Adipocyte (in vitro differentiated cells): ENCODE measurements around the gene BCAS3.

Experiments
- DNase-seq: peaks from one replicate; pipeline ENCODE4 v3.0.0-alpha.2; 2015; ENCODE audit warnings: low read depth
- H3K27me3 ChIP-seq: replicated peaks from 2 replicates; pipeline ENCODE4 v1.7.0; 2013; ENCODE audit warnings: mild to moderate bottlenecking, low read length, moderate library complexity; ENCODE audit not compliant: control insufficient read depth, insufficient read depth
- H3K36me3 ChIP-seq: 2 replicates; pipeline ENCODE4 v1.7.0; 2013; ENCODE audit warnings: low read length, mild to moderate bottlenecking, moderate library complexity; ENCODE audit not compliant: control insufficient read depth, insufficient read depth, severe bottlenecking
- H3K4me1 ChIP-seq: 2 replicates; pipeline ENCODE4 v1.7.0; 2013; ENCODE audit warnings: mild to moderate bottlenecking, low read length, moderate library complexity; ENCODE audit not compliant: control insufficient read depth, insufficient read depth
- H3K4me3 ChIP-seq: 2 replicates; pipeline ENCODE4 v1.7.0; 2013; ENCODE audit warnings: mild to moderate bottlenecking, low read length, moderate library complexity
- H3K9ac ChIP-seq: 2 replicates; pipeline ENCODE4 v1.7.0; 2013; ENCODE audit warnings: mild to moderate bottlenecking, low read length, moderate library complexity
- H3K9me3 ChIP-seq: 2 replicates; pipeline ENCODE4 v1.7.0; 2013; ENCODE audit warnings: mild to moderate bottlenecking, low read length, moderate library complexity; ENCODE audit not compliant: control insufficient read depth

BCAS3 gene

GRCh38 chr17:61097781-61098180, 420.1 kb downstream of the BCAS3 start:
- H3K4me1 ChIP-seq, result no peaks in the 10 kb centered on the region
- H3K27me3 ChIP-seq, result no peaks in the 10 kb centered on the region
- DNase-seq, result no peak
- H3K36me3 ChIP-seq, result no peaks in the 10 kb centered on the region
- H3K9me3 ChIP-seq, result no peaks in the 10 kb centered on the region
- no peak overlapping the region for H3K9ac ChIP-seq
- no peak overlapping the region for H3K4me3 ChIP-seq

GRCh38 chr17:61106354-61106753, 428.7 kb downstream of the BCAS3 start:
- Histone ChIP-seq H3K4me1 (no peaks in the 10 kb centered on the region), H3K27me3 (no peaks in the 10 kb centered on the region), H3K36me3 (no peaks in the 10 kb centered on the region), H3K4me3 (no peak overlapping the region), H3K9ac (no peak overlapping the region), H3K9me3 (no peaks in the 10 kb centered on the region)
- DNase-seq, result no peak

GRCh38 chr17:61116577-61116976, 438.9 kb downstream of the BCAS3 start:
- H3K9me3 ChIP-seq, result peaks cover 5% of the 10 kb centered on the region
- no peaks in the 10 kb centered on the region for H3K27me3 ChIP-seq
- no peaks in the 10 kb centered on the region for H3K4me1 ChIP-seq
- no peak overlapping the region for H3K9ac ChIP-seq
- H3K36me3 ChIP-seq, result no peaks in the 10 kb centered on the region
- DNase-seq, result no peak
- no peak overlapping the region for H3K4me3 ChIP-seq

GRCh38 chr17:61117983-61118382, 440.3 kb downstream of the BCAS3 start:
- peaks cover 5% of the 10 kb centered on the region for H3K9me3 ChIP-seq
- H3K9ac ChIP-seq, result no peak overlapping the region
- H3K36me3 ChIP-seq, result no peaks in the 10 kb centered on the region
- no peak for DNase-seq
- no peaks in the 10 kb centered on the region for H3K27me3 ChIP-seq
- no peaks in the 10 kb centered on the region for H3K4me1 ChIP-seq
- no peak overlapping the region for H3K4me3 ChIP-seq

GRCh38 chr17:61118871-61119270, 441.2 kb downstream of the BCAS3 start:
- Histone ChIP-seq H3K4me3 (no peak overlapping the region), H3K9me3 (peaks cover 5% of the 10 kb centered on the region), H3K36me3 (no peaks in the 10 kb centered on the region), H3K4me1 (no peaks in the 10 kb centered on the region), H3K27me3 (no peaks in the 10 kb centered on the region), H3K9ac (no peak overlapping the region)
- DNase-seq, result no peak

- H3K9ac ChIP-seq, result no peak overlapping the region
- peaks cover under 1% of the 10 kb centered on the region for H3K4me1 ChIP-seq
- H3K36me3 ChIP-seq, result no peaks in the 10 kb centered on the region
- H3K27me3 ChIP-seq, result no peaks in the 10 kb centered on the region
- H3K4me3 ChIP-seq, result no peak overlapping the region
- H3K9me3 ChIP-seq, result no peaks in the 10 kb centered on the region
- DNase-seq, result no peak
These were observed 444.8 kb downstream of the BCAS3 start for GRCh38 chr17:61122326-61122913.

GRCh38 chr17:61124562-61124961, 446.9 kb downstream of the BCAS3 start:
- DNase-seq, result no peak
- peaks cover 20% of the 10 kb centered on the region for H3K4me1 ChIP-seq
- no peaks in the 10 kb centered on the region for H3K36me3 ChIP-seq
- no peaks in the 10 kb centered on the region for H3K27me3 ChIP-seq
- no peak overlapping the region for H3K4me3 ChIP-seq
- H3K9me3 ChIP-seq, result no peaks in the 10 kb centered on the region
- H3K9ac ChIP-seq, result no peak overlapping the region

- Histone ChIP-seq H3K4me1 (peaks cover 20% of the 10 kb centered on the region), H3K36me3 (no peaks in the 10 kb centered on the region), H3K4me3 (no peak overlapping the region), H3K27me3 (no peaks in the 10 kb centered on the region), H3K9ac (no peak overlapping the region), H3K9me3 (no peaks in the 10 kb centered on the region)
- no peak for DNase-seq
These were observed 449.0 kb downstream of the BCAS3 start for GRCh38 chr17:61126473-61127249.

- peak overlapping the region; percentile 28 for H3K9ac ChIP-seq
- H3K4me3 ChIP-seq, result peak overlapping the region; percentile 64
- H3K36me3 ChIP-seq, result no peaks in the 10 kb centered on the region
- H3K4me1 ChIP-seq, result peaks cover 20% of the 10 kb centered on the region
- DNase-seq, result peak; percentile 40
- H3K9me3 ChIP-seq, result no peaks in the 10 kb centered on the region
- H3K27me3 ChIP-seq, result no peaks in the 10 kb centered on the region
These were observed 450.3 kb downstream of the BCAS3 start for GRCh38 chr17:61127960-61128359.

GRCh38 chr17:61128661-61129115, 451.0 kb downstream of the BCAS3 start:
- Histone ChIP-seq H3K9ac (peak overlapping the region; percentile 28), H3K9me3 (no peaks in the 10 kb centered on the region), H3K36me3 (no peaks in the 10 kb centered on the region), H3K27me3 (no peaks in the 10 kb centered on the region), H3K4me1 (peaks cover 20% of the 10 kb centered on the region), H3K4me3 (peak overlapping the region; percentile 64)
- peak; percentile 59 for DNase-seq

- H3K27me3 ChIP-seq, result no peaks in the 10 kb centered on the region
- H3K36me3 ChIP-seq, result no peaks in the 10 kb centered on the region
- H3K4me3 ChIP-seq, result peak overlapping the region; percentile 64
- H3K4me1 ChIP-seq, result peaks cover 20% of the 10 kb centered on the region
- DNase-seq, result no peak
- H3K9me3 ChIP-seq, result no peaks in the 10 kb centered on the region
- no peak overlapping the region for H3K9ac ChIP-seq
These were observed 451.9 kb downstream of the BCAS3 start for GRCh38 chr17:61129267-61130254.
